ENCODE data around the gene MACROD2. TPM values are rescaled to one million over a fixed set of nuclear protein-coding genes. Genes with fewer than 3 reads are reported as not detected.

The MACROD2 gene
- total RNA-seq, 1 experiment from 2014 or later: 3.1 TPM

GRCh38 chr20:15455279-15455678, 1460.0 kb downstream of the MACROD2 start:
- POLR2A ChIA-PET: interaction anchor here (0.7 kb wide), 1 partner anchor 331 kb away, joined by 3 read pairs; no protein-coding TSS in a partner anchor
- CTCF ChIA-PET: no interaction called here
- H3K27ac Mint-ChIP-seq (ENCODE audit: low read depth, unreplicated experiment): no peak overlapping the region
- no TSS peak for BruUV-seq (replicated peaks)
- H3K36me3 Mint-ChIP-seq (ENCODE audit: insufficient read depth, unreplicated experiment): no peaks in the 10 kb centered on the region
- no peaks in the 10 kb centered on the region for H3K4me1 Mint-ChIP-seq (ENCODE audit: insufficient read depth, unreplicated experiment)
- no peaks in the 10 kb centered on the region for H3K27me3 Mint-ChIP-seq (ENCODE audit: insufficient read depth, unreplicated experiment)
- no peak overlapping the region for H3K4me3 Mint-ChIP-seq (ENCODE audit: unreplicated experiment)
- DNase-seq (ENCODE audit: unreplicated experiment): no peak
- TF ChIP-seq CTCF (IDR thresholded peaks at IDR 0.05; ENCODE audit: unreplicated experiment): no peak
- intact Hi-C loops (cut with micrococcal nuclease): no loop called here
- no peaks in the 10 kb centered on the region for H3K9me3 Mint-ChIP-seq (ENCODE audit: unreplicated experiment)

- no peak for DNase-seq (ENCODE audit: unreplicated experiment)
- TF ChIP-seq CTCF (IDR thresholded peaks at IDR 0.05; ENCODE audit: unreplicated experiment): no peak
- intact Hi-C loops (cut with micrococcal nuclease): no loop called here
- no peak overlapping the region for H3K27ac Mint-ChIP-seq (ENCODE audit: low read depth, unreplicated experiment)
- BruUV-seq (replicated peaks): no TSS peak
- H3K9me3 Mint-ChIP-seq (ENCODE audit: unreplicated experiment): no peaks in the 10 kb centered on the region
- ChIA-PET CTCF (no interaction called here), POLR2A (no interaction called here)
- no peak overlapping the region for H3K4me3 Mint-ChIP-seq (ENCODE audit: unreplicated experiment)
- H3K4me1 Mint-ChIP-seq (ENCODE audit: insufficient read depth, unreplicated experiment): no peaks in the 10 kb centered on the region
- no peaks in the 10 kb centered on the region for H3K27me3 Mint-ChIP-seq (ENCODE audit: insufficient read depth, unreplicated experiment)
- H3K36me3 Mint-ChIP-seq (ENCODE audit: insufficient read depth, unreplicated experiment): no peaks in the 10 kb centered on the region
These were observed 1466.6 kb downstream of the MACROD2 start for GRCh38 chr20:15461938-15462337.

GRCh38 chr20:15475483-15475882, 1480.2 kb downstream of the MACROD2 start:
- H3K4me3 Mint-ChIP-seq (ENCODE audit: unreplicated experiment): no peak overlapping the region

GRCh38 chr20:15476186-15476585, 1480.9 kb downstream of the MACROD2 start:
- TF ChIP-seq CTCF (IDR thresholded peaks at IDR 0.05; ENCODE audit: unreplicated experiment): no peak
- ChIA-PET CTCF (interaction anchor here (0.6 to 1.2 kb wide), 2 partner anchors 15 to 1325 kb away, joined by 3 read pairs; no protein-coding TSS in a partner anchor), POLR2A (no interaction called here)
- intact Hi-C loops (cut with micrococcal nuclease): no loop called here
- Mint-ChIP-seq H3K4me1 (ENCODE audit: insufficient read depth, unreplicated experiment) (peaks cover 12% of the 10 kb centered on the region), H3K27me3 (ENCODE audit: insufficient read depth, unreplicated experiment) (no peaks in the 10 kb centered on the region), H3K9me3 (ENCODE audit: unreplicated experiment) (peaks cover 7% of the 10 kb centered on the region), H3K36me3 (ENCODE audit: insufficient read depth, unreplicated experiment) (no peaks in the 10 kb centered on the region), H3K27ac (ENCODE audit: low read depth, unreplicated experiment) (no peak overlapping the region), H3K4me3 (ENCODE audit: unreplicated experiment) (no peak overlapping the region)
- BruUV-seq (replicated peaks): no TSS peak
- DNase-seq (ENCODE audit: unreplicated experiment): no peak

More at GRCh38 chr20:15475483-15475882, 1480.2 kb downstream of the MACROD2 start:
- Mint-ChIP-seq H3K27ac (ENCODE audit: low read depth, unreplicated experiment) (no peak overlapping the region), H3K36me3 (ENCODE audit: insufficient read depth, unreplicated experiment) (no peaks in the 10 kb centered on the region), H3K4me1 (ENCODE audit: insufficient read depth, unreplicated experiment) (peaks cover 9% of the 10 kb centered on the region), H3K9me3 (ENCODE audit: unreplicated experiment) (peaks cover 7% of the 10 kb centered on the region), H3K27me3 (ENCODE audit: insufficient read depth, unreplicated experiment) (no peaks in the 10 kb centered on the region)
- no peak for TF ChIP-seq CTCF (IDR thresholded peaks at IDR 0.05; ENCODE audit: unreplicated experiment)
- ChIA-PET CTCF (interaction anchor here (1.2 kb wide), 1 partner anchor 15 kb away, joined by 3 read pairs; no protein-coding TSS in a partner anchor), POLR2A (interaction anchor here (0.7 kb wide), 1 partner anchor 571 kb away, joined by 3 read pairs; no protein-coding TSS in a partner anchor)
- intact Hi-C loops (cut with micrococcal nuclease): no loop called here
- no TSS peak for BruUV-seq (replicated peaks)
- peak; percentile 73 for DNase-seq (ENCODE audit: unreplicated experiment)

Data from MCF 10A (cell line).